Gastroesophageal sphincter (tissue), 3 donors: ENCODE results near the gene ADAM19.

Experiments used
- POLR2A ChIP-seq, 2 donors: fragments of 450-650 bp; IDR thresholded peaks; one replicate each; pipeline ENCODE4 v1.6.1; 2017; ENCODE audit warnings: antibody characterized with exemption in 2 of 2, mild to moderate bottlenecking in 2 of 2, moderate library complexity in 1 of 2
- TF ChIP-seq, protein P1 (sequence below), 4 experiments: fragments of 200-600 bp in 2 of 4; fragments of 450-650 bp in 2 of 4; sonication (generic) in 1 of 4; IDR thresholded peaks; one replicate each; pipeline ENCODE4 v1.5.1; 2017 to 2019; ENCODE audit warnings: antibody characterized with exemption in 4 of 4, mild to moderate bottlenecking in 2 of 4, moderate library complexity in 2 of 4

DNA sequence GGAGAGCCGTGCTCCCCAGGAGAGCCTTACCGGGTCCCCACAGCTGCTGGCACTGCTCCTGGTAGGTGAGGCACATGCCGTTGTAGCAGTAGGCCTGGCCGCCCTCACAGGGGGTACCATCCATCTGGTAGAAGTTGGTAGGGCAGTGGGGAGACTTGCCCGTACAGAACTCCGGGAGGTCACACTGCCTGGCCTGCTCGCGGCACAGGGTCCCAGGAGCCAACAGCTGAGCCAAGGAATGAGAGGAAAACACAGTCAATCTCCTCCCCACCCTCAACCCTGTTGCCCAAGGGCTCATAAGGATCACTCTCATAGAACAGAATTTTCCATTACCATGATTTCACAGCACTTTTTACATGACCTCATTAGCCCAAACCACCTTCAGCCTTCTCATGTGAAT, 78.7 kb downstream of the ADAM19 start:
- TF ChIP-seq, protein P1, sequence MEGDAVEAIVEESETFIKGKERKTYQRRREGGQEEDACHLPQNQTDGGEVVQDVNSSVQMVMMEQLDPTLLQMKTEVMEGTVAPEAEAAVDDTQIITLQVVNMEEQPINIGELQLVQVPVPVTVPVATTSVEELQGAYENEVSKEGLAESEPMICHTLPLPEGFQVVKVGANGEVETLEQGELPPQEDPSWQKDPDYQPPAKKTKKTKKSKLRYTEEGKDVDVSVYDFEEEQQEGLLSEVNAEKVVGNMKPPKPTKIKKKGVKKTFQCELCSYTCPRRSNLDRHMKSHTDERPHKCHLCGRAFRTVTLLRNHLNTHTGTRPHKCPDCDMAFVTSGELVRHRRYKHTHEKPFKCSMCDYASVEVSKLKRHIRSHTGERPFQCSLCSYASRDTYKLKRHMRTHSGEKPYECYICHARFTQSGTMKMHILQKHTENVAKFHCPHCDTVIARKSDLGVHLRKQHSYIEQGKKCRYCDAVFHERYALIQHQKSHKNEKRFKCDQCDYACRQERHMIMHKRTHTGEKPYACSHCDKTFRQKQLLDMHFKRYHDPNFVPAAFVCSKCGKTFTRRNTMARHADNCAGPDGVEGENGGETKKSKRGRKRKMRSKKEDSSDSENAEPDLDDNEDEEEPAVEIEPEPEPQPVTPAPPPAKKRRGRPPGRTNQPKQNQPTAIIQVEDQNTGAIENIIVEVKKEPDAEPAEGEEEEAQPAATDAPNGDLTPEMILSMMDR (IDR thresholded peaks at IDR 0.05), result no peak
- TF ChIP-seq POLR2A (IDR thresholded peaks at IDR 0.05), result no peak
